CD4-positive, alpha-beta memory T cell (primary cell): ENCODE measurements around the gene ACOXL. TPM values are rescaled to one million over a fixed set of nuclear protein-coding genes. Genes with fewer than 3 reads are reported as not detected.

Experiments
- CTCF ChIA-PET: fragments of 350-600 bp; sonication (Branson Sonifier 250); formaldehyde crosslinking; loops from one replicate; lab custom pipeline; 2021; ENCODE audit warnings: inconsistent platforms; ENCODE audit not compliant: partially characterized antibody; lab: Charles Lee
- POLR2A ChIA-PET: fragments of 350-600 bp; sonication (Branson Sonifier 250); formaldehyde crosslinking; loops from one replicate; lab custom pipeline; 2021; ENCODE audit not compliant: partially characterized antibody; lab: Charles Lee
- DNase-seq, 5 donors: peaks; one replicate each; pipeline versions ENCODE4 v3.0.0 to v3.0.0-alpha.2; 2020 to 2022; ENCODE audit warnings: mixed read lengths in 1 of 5
- H3K27ac ChIP-seq: one replicate; pipeline ENCODE4 v1.7.0; 2013; ENCODE audit warnings: low read depth, low read length
- H3K27me3 ChIP-seq: 2 replicates; pipeline ENCODE4 v1.7.0; 2013; ENCODE audit warnings: mild to moderate bottlenecking, low read length, moderate library complexity; ENCODE audit not compliant: insufficient read depth
- H3K36me3 ChIP-seq: 2 replicates; pipeline ENCODE4 v1.7.0; 2013; ENCODE audit warnings: mild to moderate bottlenecking, low read length, moderate library complexity; ENCODE audit not compliant: insufficient read depth
- H3K4me1 ChIP-seq: 2 replicates; pipeline ENCODE4 v1.7.0; 2013; ENCODE audit warnings: mild to moderate bottlenecking, low read length, moderate library complexity; ENCODE audit not compliant: insufficient read depth
- H3K4me3 ChIP-seq, 2 donors: one replicate each; pipeline ENCODE4 v1.7.0; 2013; ENCODE audit warnings: low read length in 2 of 2, mild to moderate bottlenecking in 1 of 2
- H3K9me3 ChIP-seq, 2 donors: one replicate each; pipeline ENCODE4 v1.7.0; 2013; ENCODE audit warnings: low read length in 2 of 2, control low read depth in 1 of 2; ENCODE audit not compliant: control insufficient read depth in 1 of 2
- H3K27ac Mint-ChIP-seq, 7 donors: one replicate each; pipeline ENCODE4 v1.8.0; 2020 to 2021; ENCODE audit warnings: mixed read lengths in 7 of 7, mild to moderate bottlenecking in 6 of 7, inconsistent platforms in 3 of 7, moderate library complexity in 3 of 7
- H3K27me3 Mint-ChIP-seq, 2 donors: one replicate each; pipeline ENCODE4 v1.8.0; 2020 to 2021; ENCODE audit warnings: mixed read lengths in 2 of 2
- H3K36me3 Mint-ChIP-seq, 2 donors: one replicate each; pipeline ENCODE4 v1.8.0; 2020 to 2021; ENCODE audit warnings: mixed read lengths in 2 of 2, inconsistent platforms in 1 of 2, mild to moderate bottlenecking in 1 of 2
- H3K4me1 Mint-ChIP-seq, 4 donors: one replicate each; pipeline ENCODE4 v1.8.0; 2020 to 2021; ENCODE audit warnings: mixed read lengths in 4 of 4, mild to moderate bottlenecking in 1 of 4
- H3K4me3 Mint-ChIP-seq, 8 donors: one replicate each; pipeline ENCODE4 v1.8.0; 2020 to 2021; ENCODE audit warnings: mixed read lengths in 8 of 8, mild to moderate bottlenecking in 7 of 8, moderate library complexity in 6 of 8, inconsistent platforms in 3 of 8
- H3K9me3 Mint-ChIP-seq, 8 donors: one replicate each; pipeline ENCODE4 v1.8.0; 2020 to 2021; ENCODE audit warnings: mixed read lengths in 8 of 8, mild to moderate bottlenecking in 5 of 8, inconsistent platforms in 3 of 8, moderate library complexity in 1 of 8
- intact Hi-C: fragments of 100-400 bp; cut with micrococcal nuclease; formaldehyde crosslinking; loops from one replicate; pipeline ENCODE4 v1.15.1; 2023
- polyA plus RNA-seq, 2 donors: library from polyadenylated mRNA; unstranded; fragments of 300-500 nt; fragmentation: Illumina TruSeq; gene quantifications; one replicate each; pipeline ENCODE4 v1.2.3, GENCODE V29; 2021
- total RNA-seq, 2 experiments: library from RNA; stranded (reverse); gene quantifications; one replicate each; pipeline ENCODE4 v1.2.3, GENCODE V29; 2021

ACOXL gene
- total and polyA plus RNA-seq, 4 experiments from 2014 or later, result not detected

DNA sequence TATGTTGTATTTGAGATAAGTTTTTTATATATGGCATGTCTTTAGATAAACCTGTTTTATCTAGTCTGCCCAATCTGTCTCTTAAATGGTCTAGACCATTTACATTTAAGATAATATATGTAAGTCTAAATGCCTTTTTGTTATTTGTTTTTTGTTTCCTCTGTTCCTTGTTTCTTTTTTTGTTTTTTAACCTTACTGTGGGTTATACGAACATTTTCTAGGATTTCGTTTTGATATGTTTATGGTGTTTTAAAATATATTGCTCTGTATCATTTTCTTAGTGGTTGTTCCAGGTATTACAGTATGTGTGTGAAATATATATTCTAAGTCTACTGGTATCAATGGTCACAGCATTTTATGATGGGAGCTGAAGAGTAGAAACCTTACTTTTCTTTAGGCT is 401.7 kb downstream of the ACOXL start:
- Histone ChIP-seq H3K9me3 (no peaks in the 10 kb centered on the region), H3K27ac (no peak overlapping the region), H3K27me3 (no peaks in the 10 kb centered on the region), H3K36me3 (peaks cover under 1% of the 10 kb centered on the region), H3K4me1 (no peaks in the 10 kb centered on the region), H3K4me3 (no peak overlapping the region)
- no peaks in the 10 kb centered on the region for H3K27me3 Mint-ChIP-seq
- no peak for DNase-seq
- H3K36me3 Mint-ChIP-seq, result peaks cover 20 to 40% of the 10 kb centered on the region in 2 donors
- no peak overlapping the region for H3K4me3 Mint-ChIP-seq
- CTCF ChIA-PET, result interaction anchor here (1.0 kb wide), 1 partner anchor 17 kb away, joined by 3 read pairs; no protein-coding TSS in a partner anchor
- H3K9me3 Mint-ChIP-seq, result no peaks in the 10 kb centered on the region
- POLR2A ChIA-PET, result interaction anchor here (2.4 kb wide), 1 partner anchor 13 kb away, joined by 10 read pairs; the partner anchor contains the start of gene BCL2L11
- H3K27ac Mint-ChIP-seq, result no peak overlapping the region
- intact Hi-C loops, result no loop called here
- peaks cover 11 to 37% (median 16%) of the 10 kb centered on the region in 4 donors for H3K4me1 Mint-ChIP-seq

DNA sequence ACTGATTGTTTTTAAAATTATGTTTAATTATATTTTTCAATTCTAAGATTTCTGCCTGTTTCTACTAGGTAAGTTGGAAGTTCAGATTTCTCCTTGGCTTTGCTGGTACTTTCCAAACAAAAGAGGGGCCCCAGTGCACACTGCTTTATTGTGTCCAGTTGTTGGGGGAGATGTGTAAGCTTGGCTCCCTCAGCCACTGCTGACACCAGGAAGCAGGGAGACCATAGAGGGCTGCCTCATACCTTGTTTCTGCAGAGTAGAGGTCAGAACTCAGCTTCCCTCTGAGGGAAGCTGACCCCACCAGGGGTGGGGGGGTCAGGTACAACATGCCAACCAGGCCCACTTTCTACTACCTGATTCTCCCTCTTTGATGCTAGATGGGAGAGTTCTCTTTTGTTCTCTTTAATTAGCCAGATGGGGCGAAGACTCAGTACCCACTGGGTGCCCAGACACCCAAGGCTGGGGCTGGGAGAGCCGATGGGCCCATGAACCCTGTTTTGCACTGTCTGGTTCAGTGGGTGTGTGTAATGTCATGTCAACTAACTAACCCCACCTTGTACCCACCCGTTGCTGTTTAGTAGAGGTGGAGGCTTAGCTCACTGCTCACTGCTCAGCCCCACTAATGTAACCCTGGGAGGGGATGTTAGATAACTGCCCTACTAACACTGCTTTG is 403.0 kb downstream of the ACOXL start:
- CTCF ChIA-PET, result interaction anchor here (1.0 kb wide), 1 partner anchor 9 kb away, joined by 3 read pairs; no protein-coding TSS in a partner anchor
- Histone ChIP-seq H3K27ac (no peak overlapping the region), H3K27me3 (no peaks in the 10 kb centered on the region), H3K4me3 (no peak overlapping the region), H3K9me3 (no peaks in the 10 kb centered on the region), H3K36me3 (peaks cover 3% of the 10 kb centered on the region), H3K4me1 (no peaks in the 10 kb centered on the region)
- POLR2A ChIA-PET, result no interaction called here
- H3K4me3 Mint-ChIP-seq, result no peak overlapping the region
- no peaks in the 10 kb centered on the region for H3K27me3 Mint-ChIP-seq
- intact Hi-C loops, result no loop called here
- no peak for DNase-seq
- H3K9me3 Mint-ChIP-seq, result no peaks in the 10 kb centered on the region
- peaks cover 11 to 31% (median 13%) of the 10 kb centered on the region in 4 donors for H3K4me1 Mint-ChIP-seq
- peaks cover 20 to 43% of the 10 kb centered on the region in 2 donors for H3K36me3 Mint-ChIP-seq
- peak overlapping the region in 1 of 7 donors; percentile 13 for H3K27ac Mint-ChIP-seq

DNA sequence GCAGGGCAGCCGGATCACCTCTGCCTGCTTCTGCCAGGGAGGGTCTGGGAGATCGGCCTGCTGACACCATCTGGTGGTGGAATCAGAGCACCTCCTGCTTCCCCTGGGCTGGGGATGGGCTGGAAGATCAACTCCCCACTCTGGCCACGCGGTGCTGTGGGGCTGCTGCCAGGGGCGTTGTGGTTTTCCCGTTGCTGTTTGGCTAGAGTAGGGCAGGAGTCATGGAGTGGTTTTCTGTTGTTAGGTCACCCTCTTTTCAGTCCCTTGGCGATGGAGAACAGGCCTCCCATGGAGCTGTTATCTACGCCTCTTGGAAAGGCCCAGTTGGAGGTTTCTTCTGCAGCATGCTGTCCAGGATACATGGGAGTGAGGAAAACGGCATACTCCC is 403.5 kb downstream of the ACOXL start:
- Histone ChIP-seq H3K27ac (no peak overlapping the region), H3K36me3 (peaks cover 3% of the 10 kb centered on the region), H3K4me3 (no peak overlapping the region), H3K9me3 (no peaks in the 10 kb centered on the region), H3K4me1 (no peaks in the 10 kb centered on the region), H3K27me3 (no peaks in the 10 kb centered on the region)
- no peak overlapping the region for H3K27ac Mint-ChIP-seq
- intact Hi-C loops, result no loop called here
- ChIA-PET CTCF (no interaction called here), POLR2A (no interaction called here)
- peaks cover 21 to 43% of the 10 kb centered on the region in 2 donors for H3K36me3 Mint-ChIP-seq
- H3K4me1 Mint-ChIP-seq, result peaks cover 12 to 26% (median 12%) of the 10 kb centered on the region in 4 donors
- H3K4me3 Mint-ChIP-seq, result no peak overlapping the region
- no peaks in the 10 kb centered on the region for H3K27me3 Mint-ChIP-seq
- no peaks in the 10 kb centered on the region for H3K9me3 Mint-ChIP-seq
- DNase-seq, result no peak

DNA sequence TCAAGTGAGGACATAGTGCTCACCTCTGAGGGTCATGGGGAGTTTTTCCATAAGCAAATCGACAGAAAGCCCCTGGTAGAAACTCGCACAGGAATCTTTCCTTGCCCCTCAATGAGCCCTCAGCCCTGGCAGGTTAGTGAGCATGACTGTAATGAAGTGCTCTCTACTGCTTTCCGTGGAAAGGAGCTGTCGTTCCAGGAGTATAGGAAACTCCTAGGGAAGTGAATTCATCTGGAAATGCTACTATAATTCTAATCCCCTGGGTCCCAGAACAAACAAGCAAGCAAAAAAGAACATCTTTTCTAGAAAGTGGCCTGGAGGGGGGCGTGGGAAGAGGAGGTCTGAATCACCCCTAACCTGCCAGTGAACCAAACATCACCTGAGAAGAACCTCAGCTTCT is 406.5 kb downstream of the ACOXL start:
- no peak overlapping the region for H3K4me3 ChIP-seq

DNA sequence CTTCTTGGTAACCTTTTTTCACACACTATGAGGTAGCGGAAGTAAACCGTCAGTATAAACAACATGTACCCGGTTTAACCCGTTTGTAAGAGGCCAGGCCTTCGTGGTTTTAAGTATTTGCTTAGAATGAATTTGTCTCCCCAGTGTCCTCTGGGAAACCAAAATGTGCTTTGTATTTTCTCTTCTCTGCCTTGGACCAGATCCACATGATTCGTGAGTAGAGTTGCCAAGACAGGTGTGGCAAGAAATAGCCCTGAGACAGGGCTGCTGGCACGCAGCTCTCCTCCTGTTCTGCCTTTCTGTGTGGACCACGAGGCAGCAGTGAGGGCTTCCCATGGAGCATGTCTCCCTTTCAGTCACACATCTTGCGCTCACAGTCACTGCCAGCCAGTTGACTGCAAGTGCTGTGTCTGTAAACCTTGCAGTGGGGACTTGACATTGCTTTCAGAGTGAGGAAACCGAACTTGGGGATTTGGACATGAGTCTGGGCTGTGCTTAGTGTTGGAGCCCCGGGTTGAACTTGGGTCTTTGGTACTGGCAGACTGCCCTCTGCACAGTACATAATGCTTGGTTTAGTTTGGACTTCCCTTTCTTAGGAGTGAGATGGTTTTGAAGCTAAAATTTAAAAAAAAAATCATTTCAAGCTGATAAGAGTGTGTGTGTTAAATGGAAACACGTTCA is 407.4 kb downstream of the ACOXL start:
- Histone ChIP-seq H3K9me3 (no peaks in the 10 kb centered on the region), H3K4me1 (no peaks in the 10 kb centered on the region), H3K27me3 (no peaks in the 10 kb centered on the region), H3K4me3 (no peak overlapping the region), H3K27ac (no peak overlapping the region), H3K36me3 (peaks cover 3% of the 10 kb centered on the region)
- no peak for DNase-seq
- peaks cover 26 to 42% of the 10 kb centered on the region in 2 donors for H3K36me3 Mint-ChIP-seq
- H3K4me3 Mint-ChIP-seq, result no peak overlapping the region
- intact Hi-C loops, result no loop called here
- POLR2A ChIA-PET, result no interaction called here
- H3K27ac Mint-ChIP-seq, result no peak overlapping the region
- H3K4me1 Mint-ChIP-seq, result peaks cover 2 to 8% (median 6%) of the 10 kb centered on the region in 4 donors
- H3K9me3 Mint-ChIP-seq, result no peaks in the 10 kb centered on the region
- no peaks in the 10 kb centered on the region for H3K27me3 Mint-ChIP-seq
- CTCF ChIA-PET, result no interaction called here

More for the DNA sequence above, 406.5 kb downstream of the ACOXL start:
- DNase-seq, result no peak
- Mint-ChIP-seq H3K27ac (no peak overlapping the region), H3K36me3 (peaks cover 25 to 36% of the 10 kb centered on the region in 2 donors), H3K27me3 (no peaks in the 10 kb centered on the region), H3K9me3 (no peaks in the 10 kb centered on the region), H3K4me1 (peaks cover 5 to 13% (median 8%) of the 10 kb centered on the region in 4 donors), H3K4me3 (no peak overlapping the region)
- CTCF ChIA-PET, result no interaction called here
- Histone ChIP-seq H3K36me3 (peaks cover 3% of the 10 kb centered on the region), H3K27me3 (no peaks in the 10 kb centered on the region), H3K4me1 (no peaks in the 10 kb centered on the region), H3K27ac (no peak overlapping the region), H3K9me3 (no peaks in the 10 kb centered on the region)
- POLR2A ChIA-PET, result no interaction called here
- intact Hi-C loops, result no loop called here

DNA sequence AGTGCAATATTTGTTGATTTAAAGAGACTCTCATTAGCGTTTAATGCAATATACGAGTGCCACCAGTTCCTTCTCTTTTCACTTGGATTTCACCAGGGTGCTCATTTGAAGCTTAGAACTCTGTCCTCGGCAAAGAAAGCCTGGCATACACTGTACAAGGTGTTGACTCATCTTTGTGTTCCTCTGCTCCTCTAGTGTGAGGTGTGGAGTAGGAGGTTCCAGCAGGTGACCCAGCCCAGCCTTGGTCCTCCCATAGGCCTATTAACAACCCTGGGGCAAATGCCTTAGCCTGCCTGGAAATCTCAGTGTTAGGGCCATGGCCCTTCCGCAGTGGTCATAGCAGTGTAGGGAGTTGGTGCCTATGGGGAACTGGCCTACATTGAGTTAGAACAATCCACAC is 408.4 kb downstream of the ACOXL start:
- H3K27me3 ChIP-seq, result no peaks in the 10 kb centered on the region
- H3K9me3 ChIP-seq, result no peaks in the 10 kb centered on the region
- DNase-seq, result no peak
- Mint-ChIP-seq H3K27me3 (no peaks in the 10 kb centered on the region), H3K9me3 (no peaks in the 10 kb centered on the region), H3K27ac (no peak overlapping the region), H3K36me3 (peaks cover 31 to 45% of the 10 kb centered on the region in 2 donors), H3K4me3 (no peak overlapping the region), H3K4me1 (peaks cover 3 to 9% (median 7%) of the 10 kb centered on the region in 4 donors)
- no peak overlapping the region for H3K27ac ChIP-seq
- no peak overlapping the region for H3K4me3 ChIP-seq
- POLR2A ChIA-PET, result no interaction called here
- peaks cover 3% of the 10 kb centered on the region for H3K36me3 ChIP-seq
- intact Hi-C loops, result no loop called here
- CTCF ChIA-PET, result no interaction called here
- H3K4me1 ChIP-seq, result no peaks in the 10 kb centered on the region

DNA sequence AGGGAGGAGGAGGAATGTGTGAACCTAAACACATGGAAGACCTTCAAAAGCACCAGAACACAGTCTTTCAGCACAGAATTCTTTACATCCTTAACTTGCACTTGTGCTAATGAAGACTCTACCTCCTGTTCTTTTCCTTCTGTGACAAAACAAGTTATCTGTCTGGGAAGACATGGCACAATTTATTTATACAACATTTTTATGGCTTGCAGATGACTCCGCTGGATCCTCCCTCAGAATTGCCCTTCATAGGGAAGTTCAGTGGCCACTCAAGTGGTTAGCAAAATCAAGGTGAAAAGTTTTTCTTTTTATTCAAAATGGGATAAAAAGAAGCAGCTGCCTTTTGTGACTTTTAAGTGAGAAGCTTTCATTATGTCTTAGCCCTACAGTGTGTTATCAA is 409.7 kb downstream of the ACOXL start:
- CTCF ChIA-PET, result no interaction called here
- POLR2A ChIA-PET, result no interaction called here
- Histone ChIP-seq H3K27ac (no peak overlapping the region), H3K4me3 (no peak overlapping the region), H3K27me3 (no peaks in the 10 kb centered on the region), H3K36me3 (peaks cover 3% of the 10 kb centered on the region), H3K4me1 (no peaks in the 10 kb centered on the region), H3K9me3 (no peaks in the 10 kb centered on the region)
- H3K36me3 Mint-ChIP-seq, result peaks cover 29 to 37% of the 10 kb centered on the region in 2 donors
- DNase-seq, result no peak
- peaks cover 3 to 9% (median 5%) of the 10 kb centered on the region in 4 donors for H3K4me1 Mint-ChIP-seq
- no peaks in the 10 kb centered on the region for H3K27me3 Mint-ChIP-seq
- intact Hi-C loops, result no loop called here
- no peak overlapping the region for H3K4me3 Mint-ChIP-seq
- H3K9me3 Mint-ChIP-seq, result no peaks in the 10 kb centered on the region
- H3K27ac Mint-ChIP-seq, result no peak overlapping the region
